Keratinocyte (primary cell): Measurements from ENCODE around the gene MRPL49. TPM values are rescaled to one million over a fixed set of nuclear protein-coding genes. Genes with fewer than 3 reads are reported as not detected.

ENCODE experiments used
- DNase-seq: peaks from one replicate; pipeline ENCODE4 v3.0.0-alpha.2; 2011; ENCODE audit warnings: low read depth, missing footprints, low spot score
- FAIRE-seq: peaks from 2 replicates; lab custom pipeline; 2011; peaks lifted over from hg19 to GRCh38; lab: Jason Lieb, UNC
- H2AFZ ChIP-seq: 2 replicates; pipeline ENCODE4 v1.6.0; 2012; ENCODE audit warnings: low read length, control low read depth, inconsistent platforms; ENCODE audit not compliant: control insufficient read depth
- H3K27ac ChIP-seq: 2 replicates; pipeline ENCODE4 v1.5.1; 2011; ENCODE audit warnings: low read length; ENCODE audit not compliant: control insufficient read depth, insufficient read depth
- H3K27me3 ChIP-seq: 3 replicates; pipeline ENCODE4 v1.6.0; 2011; ENCODE audit warnings: low read length; ENCODE audit not compliant: control insufficient read depth, insufficient read depth; ENCODE audit errors: extremely low read depth
- H3K36me3 ChIP-seq, 2 experiments: 2 replicates in 1 of 2; 3 replicates in 1 of 2; pipeline ENCODE4 v1.5.1; 2011; ENCODE audit warnings: low read length in 2 of 2, mild to moderate bottlenecking in 1 of 2; ENCODE audit not compliant: control insufficient read depth in 2 of 2, insufficient read depth in 2 of 2; ENCODE audit errors: extremely low read depth in 1 of 2
- H3K4me1 ChIP-seq: 3 replicates; pipeline ENCODE4 v1.5.1; 2011; ENCODE audit warnings: low read length; ENCODE audit not compliant: control insufficient read depth, insufficient read depth; ENCODE audit errors: extremely low read depth
- H3K4me2 ChIP-seq: 3 replicates; pipeline ENCODE4 v1.6.0; 2011; ENCODE audit warnings: low read depth, low read length; ENCODE audit not compliant: control insufficient read depth, insufficient read depth; ENCODE audit errors: extremely low read depth
- H3K4me3 ChIP-seq, 3 experiments: fragments of 200-600 bp in 1 of 3; sonication (generic) in 1 of 3; 2 replicates in 2 of 3; 3 replicates in 1 of 3; pipeline ENCODE4 v1.5.1; 2011 to 2016; ENCODE audit warnings: low read length in 3 of 3, mild to moderate bottlenecking in 3 of 3, control low read depth in 2 of 3, inconsistent platforms in 1 of 3, low read depth in 1 of 3, mixed read lengths in 1 of 3, mixed run types in 1 of 3, moderate library complexity in 1 of 3; ENCODE audit not compliant: control insufficient read depth in 2 of 3, insufficient read depth in 2 of 3; ENCODE audit errors: extremely low read depth in 1 of 3
- H3K79me2 ChIP-seq: 2 replicates; pipeline ENCODE4 v1.6.0; 2012; ENCODE audit warnings: low read length; ENCODE audit not compliant: control insufficient read depth, insufficient read depth
- H3K9ac ChIP-seq: 3 replicates; pipeline ENCODE4 v1.6.0; 2011; ENCODE audit warnings: low read length; ENCODE audit not compliant: control insufficient read depth, insufficient read depth; ENCODE audit errors: extremely low read depth
- H3K9me1 ChIP-seq: 3 replicates; pipeline ENCODE4 v1.6.0; 2011; ENCODE audit warnings: low read length; ENCODE audit not compliant: control insufficient read depth, insufficient read depth; ENCODE audit errors: extremely low read depth
- H3K9me3 ChIP-seq: 2 replicates; pipeline ENCODE4 v1.5.1; 2012; ENCODE audit warnings: low read depth, low read length; ENCODE audit not compliant: control insufficient read depth
- H4K20me1 ChIP-seq: 3 replicates; pipeline ENCODE4 v1.6.0; 2011; ENCODE audit warnings: low read length; ENCODE audit not compliant: control insufficient read depth, insufficient read depth; ENCODE audit errors: extremely low read depth
- EZH2 ChIP-seq: IDR thresholded peaks from one replicate; pipeline ENCODE4 v1.6.1; 2012; ENCODE audit warnings: inconsistent platforms, mild to moderate bottlenecking, low read length, moderate library complexity
- dilution Hi-C: fragments of 300-500 bp; cut with MboI; formaldehyde crosslinking; loops from one replicate; pipeline ENCODE4 v1.7.0; 2020; ENCODE audit warnings: low sequenced_read_pairs; ENCODE audit not compliant: extremely low pct_ligation_motif_present
- polyA plus RNA-seq, 5 experiments: library from polyadenylated mRNA; depleted of rRNA in 3 of 5; stranded (reverse) in 3 of 5; stranded (forward) in 1 of 5; unstranded in 1 of 5; fragments of >200 nt; gene quantifications; 1 replicate in 1 of 5; 2 replicates in 3 of 5; 3 replicates in 1 of 5; pipeline versions ENCODE4 v1.2.1 to v1.2.3, GENCODE V29; 2011 to 2012; ENCODE audit warnings: missing spikeins in 2 of 5, low read depth in 1 of 5, low replicate concordance in 1 of 5
- TF ChIP-seq, protein P1 (sequence below), 3 experiments: IDR thresholded peaks in 1 of 3; conservative IDR thresholded peaks in 1 of 3; optimal IDR thresholded peaks in 1 of 3; 2 replicates in 2 of 3; 3 replicates in 1 of 3; pipeline versions ENCODE3 to v1.5.1; 2011; ENCODE audit warnings: low read length in 3 of 3, mild to moderate bottlenecking in 3 of 3, moderate library complexity in 2 of 3, control low read depth in 1 of 3, inconsistent platforms in 1 of 3; ENCODE audit not compliant: insufficient read depth in 2 of 3; ENCODE audit errors: extremely low read depth in 1 of 3

MRPL49 gene
- polyA plus RNA-seq, 1 donor (not counting 4 experiments of a cell fraction or from before 2014, with no cell fraction given) = 49.6 TPM

DNA sequence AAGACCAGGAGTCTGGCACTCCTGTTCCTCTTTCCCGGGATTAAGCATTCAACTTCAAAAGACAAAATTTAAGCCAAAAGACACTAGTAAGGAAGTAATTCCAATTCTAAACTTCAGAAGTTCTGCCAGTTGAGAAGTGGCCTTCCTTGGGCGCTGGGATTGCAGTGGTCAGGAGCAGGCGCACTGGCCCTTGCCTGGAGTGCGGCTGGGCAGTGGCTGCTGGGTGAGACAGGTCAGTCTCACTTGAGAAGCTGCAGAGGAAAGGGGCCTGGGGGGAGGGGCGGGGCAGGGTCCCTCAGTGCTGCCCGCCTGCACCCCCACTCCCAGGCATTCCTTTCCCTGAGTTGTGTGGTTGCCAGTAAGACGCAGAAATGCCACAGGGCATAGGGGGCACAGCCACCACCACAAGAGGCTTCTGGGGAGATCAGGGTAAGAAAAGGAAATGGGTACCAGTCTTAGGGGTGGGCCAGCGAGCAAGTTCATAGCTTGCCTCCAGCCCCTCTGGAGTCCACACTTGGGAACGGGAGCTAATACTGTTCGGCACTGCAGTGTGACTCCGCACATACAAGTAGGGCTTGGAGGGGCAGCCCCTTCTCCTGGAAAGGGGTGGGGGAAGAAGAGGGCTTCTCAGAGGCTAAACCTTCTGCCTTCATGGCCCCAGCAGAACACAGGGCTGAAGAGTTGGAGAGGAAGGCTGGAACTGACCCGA, 5.5 kb downstream of the MRPL49 start:
- FAIRE-seq = no peak
- Histone ChIP-seq H2AFZ (no peak overlapping the region), H3K9ac (no peak overlapping the region), H3K9me1 (no peaks in the 10 kb centered on the region), H3K4me1 (peaks cover 7% of the 10 kb centered on the region), H3K4me2 (no peak overlapping the region), H3K9me3 (no peaks in the 10 kb centered on the region), H3K79me2 (peaks cover 34% of the 10 kb centered on the region), H4K20me1 (peaks cover 2% of the 10 kb centered on the region), H3K4me3 (no peak overlapping the region), H3K27me3 (no peaks in the 10 kb centered on the region), H3K27ac (no peak overlapping the region), H3K36me3 (peaks cover 46 to 47% of the 10 kb centered on the region in 2 experiments)
- TF ChIP-seq EZH2 = no peak
- TF ChIP-seq, protein P1, sequence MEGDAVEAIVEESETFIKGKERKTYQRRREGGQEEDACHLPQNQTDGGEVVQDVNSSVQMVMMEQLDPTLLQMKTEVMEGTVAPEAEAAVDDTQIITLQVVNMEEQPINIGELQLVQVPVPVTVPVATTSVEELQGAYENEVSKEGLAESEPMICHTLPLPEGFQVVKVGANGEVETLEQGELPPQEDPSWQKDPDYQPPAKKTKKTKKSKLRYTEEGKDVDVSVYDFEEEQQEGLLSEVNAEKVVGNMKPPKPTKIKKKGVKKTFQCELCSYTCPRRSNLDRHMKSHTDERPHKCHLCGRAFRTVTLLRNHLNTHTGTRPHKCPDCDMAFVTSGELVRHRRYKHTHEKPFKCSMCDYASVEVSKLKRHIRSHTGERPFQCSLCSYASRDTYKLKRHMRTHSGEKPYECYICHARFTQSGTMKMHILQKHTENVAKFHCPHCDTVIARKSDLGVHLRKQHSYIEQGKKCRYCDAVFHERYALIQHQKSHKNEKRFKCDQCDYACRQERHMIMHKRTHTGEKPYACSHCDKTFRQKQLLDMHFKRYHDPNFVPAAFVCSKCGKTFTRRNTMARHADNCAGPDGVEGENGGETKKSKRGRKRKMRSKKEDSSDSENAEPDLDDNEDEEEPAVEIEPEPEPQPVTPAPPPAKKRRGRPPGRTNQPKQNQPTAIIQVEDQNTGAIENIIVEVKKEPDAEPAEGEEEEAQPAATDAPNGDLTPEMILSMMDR (optimal IDR thresholded peaks at IDR 0.05 in 1 of 3, IDR thresholded peaks at IDR 0.05 in 1 of 3, conservative IDR thresholded peaks at IDR 0.05 in 1 of 3; ENCODE audit: extremely low read depth in 1 of 3, insufficient read depth in 2 of 3, low read length in 3 of 3) = no peak
- DNase-seq = no peak
- dilution Hi-C loops = no loop called here

DNA sequence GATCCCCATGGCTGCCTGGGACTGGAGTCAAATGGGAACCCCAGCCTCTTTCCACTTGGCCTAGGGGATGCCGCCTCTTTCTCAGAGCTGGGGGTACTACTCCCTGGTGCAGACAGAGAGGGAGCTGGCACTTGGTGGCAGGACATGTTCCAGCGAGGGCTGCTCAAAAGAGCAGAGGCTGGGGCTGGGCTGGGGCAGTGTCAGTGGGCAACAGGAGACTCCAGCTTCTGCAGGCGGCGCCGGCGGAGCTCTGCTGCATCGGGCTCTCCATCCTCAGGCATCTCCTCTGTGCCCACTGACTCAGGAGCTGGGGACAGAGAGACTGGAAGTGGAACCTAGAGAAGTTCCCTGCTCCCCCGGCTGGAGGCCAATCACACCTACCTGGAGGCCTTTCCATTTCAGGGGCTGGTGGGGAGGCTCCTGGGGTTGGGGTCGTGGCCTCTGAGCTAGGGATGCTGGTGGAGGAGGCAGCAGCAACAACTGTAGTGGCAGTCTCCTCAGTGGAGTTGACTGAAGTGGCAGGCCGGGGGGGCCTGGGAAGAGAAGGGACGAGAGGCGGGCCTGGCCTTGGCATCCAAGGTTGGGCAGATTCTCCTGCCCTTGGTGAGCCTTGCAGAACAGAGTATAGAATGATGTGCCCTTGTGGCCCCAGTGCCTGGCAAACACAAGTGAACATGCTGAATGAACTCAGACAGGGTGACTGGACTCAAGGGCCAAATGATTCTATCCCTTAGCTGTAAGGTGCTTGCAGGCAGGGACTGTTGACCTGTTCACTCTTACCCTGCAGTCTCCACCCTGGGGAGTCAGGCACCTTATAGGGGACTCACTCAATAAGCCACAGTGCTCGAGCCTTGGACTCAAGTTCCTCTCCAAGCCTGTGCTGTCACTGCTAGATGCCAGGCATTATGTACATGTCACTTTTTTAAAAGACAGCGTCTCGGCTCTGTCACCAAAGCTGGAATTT, 6.3 kb downstream of the MRPL49 start:
- H3K4me2 ChIP-seq = no peak overlapping the region
- no peak overlapping the region for H3K4me3 ChIP-seq
- H3K9ac ChIP-seq = no peak overlapping the region
- no peaks in the 10 kb centered on the region for H3K27me3 ChIP-seq
- H3K79me2 ChIP-seq = peaks cover 37% of the 10 kb centered on the region
- peaks cover 8% of the 10 kb centered on the region for H4K20me1 ChIP-seq
- dilution Hi-C loops = no loop called here
- no peak for FAIRE-seq
- H3K9me1 ChIP-seq = no peaks in the 10 kb centered on the region
- H3K27ac ChIP-seq = no peak overlapping the region
- DNase-seq = no peak
- no peaks in the 10 kb centered on the region for H3K9me3 ChIP-seq
- peaks cover 11% of the 10 kb centered on the region for H3K4me1 ChIP-seq
- TF ChIP-seq, protein P1 (optimal IDR thresholded peaks at IDR 0.05 in 1 of 3, IDR thresholded peaks at IDR 0.05 in 1 of 3, conservative IDR thresholded peaks at IDR 0.05 in 1 of 3; ENCODE audit: extremely low read depth in 1 of 3, insufficient read depth in 2 of 3, low read length in 3 of 3) = no peak
- no peak for TF ChIP-seq EZH2
- no peak overlapping the region for H2AFZ ChIP-seq
- H3K36me3 ChIP-seq = peaks cover 47 to 52% of the 10 kb centered on the region in 2 experiments
